IgD-negative memory B cell (primary cell): ENCODE results near the gene DLG1. TPM values are rescaled to one million over a fixed set of nuclear protein-coding genes. Genes with fewer than 3 reads are reported as not detected.

Experiments used
- H3K27ac Mint-ChIP-seq, 3 donors: one replicate each; pipeline ENCODE4 v1.8.0; 2020 to 2022; ENCODE audit warnings: mild to moderate bottlenecking in 3 of 3, mixed read lengths in 3 of 3, moderate library complexity in 1 of 3
- H3K27me3 Mint-ChIP-seq: one replicate; pipeline ENCODE4 v1.8.0; 2021; ENCODE audit warnings: mixed read lengths
- H3K36me3 Mint-ChIP-seq: one replicate; pipeline ENCODE4 v1.8.0; 2020; ENCODE audit warnings: mild to moderate bottlenecking, mixed read lengths
- H3K4me1 Mint-ChIP-seq, 3 donors: one replicate each; pipeline ENCODE4 v1.8.0; 2020 to 2022; ENCODE audit warnings: mixed read lengths in 3 of 3, mild to moderate bottlenecking in 1 of 3
- H3K4me3 Mint-ChIP-seq, 4 donors: one replicate each; pipeline ENCODE4 v1.8.0; 2020 to 2022; ENCODE audit warnings: mild to moderate bottlenecking in 4 of 4, mixed read lengths in 4 of 4, moderate library complexity in 3 of 4
- H3K9me3 Mint-ChIP-seq, 3 donors: one replicate each; pipeline ENCODE4 v1.8.0; 2020 to 2021; ENCODE audit warnings: mixed read lengths in 3 of 3, mild to moderate bottlenecking in 1 of 3
- polyA plus RNA-seq: library from polyadenylated mRNA; unstranded; fragments of 300-500 nt; fragmentation: Illumina TruSeq; gene quantifications from one replicate; pipeline ENCODE4 v1.2.3, GENCODE V29; 2021

Gene DLG1
- polyA plus RNA-seq, 1 donor from 2014 or later = 28.6 TPM

GRCh38 chr3:197024881-197025735 lies 273.3 kb downstream of the DLG1 start:
- Mint-ChIP-seq H3K4me3 (peak overlapping the region in 2 of 4 donors; percentile 46 to 63), H3K27ac (peak overlapping the region in 1 of 3 donors; percentile 47), H3K9me3 (no peaks in the 10 kb centered on the region), H3K36me3 (no peaks in the 10 kb centered on the region), H3K27me3 (peaks cover 10% of the 10 kb centered on the region), H3K4me1 (peaks cover 6 to 17% (median 15%) of the 10 kb centered on the region in 3 donors)

- Mint-ChIP-seq H3K27me3 (peaks cover 9% of the 10 kb centered on the region), H3K27ac (peak overlapping the region in 1 of 3 donors; percentile 95), H3K36me3 (no peaks in the 10 kb centered on the region), H3K4me1 (peaks cover 6 to 17% (median 15%) of the 10 kb centered on the region in 3 donors), H3K9me3 (no peaks in the 10 kb centered on the region), H3K4me3 (peak overlapping the region in 3 of 4 donors; percentile 79 to 87 (median 80))
Measured at GRCh38 chr3:197023998-197024651, 274.3 kb downstream of the DLG1 start.

- Mint-ChIP-seq H3K36me3 (no peaks in the 10 kb centered on the region), H3K4me1 (peaks cover 6 to 17% (median 15%) of the 10 kb centered on the region in 3 donors), H3K27me3 (peaks cover 8% of the 10 kb centered on the region), H3K4me3 (peak overlapping the region; percentile 21 to 87 (median 80)), H3K27ac (peak overlapping the region; percentile 17 to 95 (median 74)), H3K9me3 (no peaks in the 10 kb centered on the region)
Measured at GRCh38 chr3:197023241-197023997, 275.0 kb downstream of the DLG1 start.

GRCh38 chr3:197022405-197023231 lies 275.8 kb downstream of the DLG1 start:
- Mint-ChIP-seq H3K4me1 (peaks cover 6 to 17% (median 15%) of the 10 kb centered on the region in 3 donors), H3K36me3 (peaks cover 1% of the 10 kb centered on the region), H3K9me3 (no peaks in the 10 kb centered on the region), H3K4me3 (peak overlapping the region; percentile 21 to 87 (median 80)), H3K27me3 (peaks cover 8% of the 10 kb centered on the region), H3K27ac (peak overlapping the region; percentile 17 to 95 (median 74))

GRCh38 chr3:197021729-197022404 lies 276.5 kb downstream of the DLG1 start:
- H3K4me1 Mint-ChIP-seq = peaks cover 6 to 17% (median 15%) of the 10 kb centered on the region in 3 donors
- H3K4me3 Mint-ChIP-seq = peak overlapping the region in 2 of 4 donors; percentile 39 to 87
- no peaks in the 10 kb centered on the region for H3K9me3 Mint-ChIP-seq
- peak overlapping the region in 2 of 3 donors; percentile 17 to 84 for H3K27ac Mint-ChIP-seq
- H3K27me3 Mint-ChIP-seq = peaks cover 8% of the 10 kb centered on the region
- peaks cover 1% of the 10 kb centered on the region for H3K36me3 Mint-ChIP-seq

- Mint-ChIP-seq H3K4me1 (peaks cover 6 to 17% (median 15%) of the 10 kb centered on the region in 3 donors), H3K9me3 (no peaks in the 10 kb centered on the region), H3K27me3 (peaks cover 8% of the 10 kb centered on the region), H3K4me3 (peak overlapping the region in 1 of 4 donors; percentile 41), H3K36me3 (peaks cover 1% of the 10 kb centered on the region), H3K27ac (no peak overlapping the region)
Measured at GRCh38 chr3:197021231-197021630, 277.2 kb downstream of the DLG1 start.

- Mint-ChIP-seq H3K9me3 (no peaks in the 10 kb centered on the region), H3K27me3 (peaks cover 6% of the 10 kb centered on the region)
Measured at GRCh38 chr3:197019535-197019934, 278.9 kb downstream of the DLG1 start.

GRCh38 chr3:197019021-197019420 lies 279.4 kb downstream of the DLG1 start:
- Mint-ChIP-seq H3K4me1 (peaks cover 6 to 17% (median 15%) of the 10 kb centered on the region in 3 donors), H3K27ac (no peak overlapping the region), H3K4me3 (no peak overlapping the region), H3K36me3 (peaks cover 1% of the 10 kb centered on the region), H3K9me3 (peaks cover 0 to 2% (median 0%) of the 10 kb centered on the region in 3 donors), H3K27me3 (peaks cover 6% of the 10 kb centered on the region)

More at GRCh38 chr3:197019535-197019934, 278.9 kb downstream of the DLG1 start:
- Mint-ChIP-seq H3K4me3 (no peak overlapping the region), H3K36me3 (peaks cover 1% of the 10 kb centered on the region), H3K4me1 (peaks cover 6 to 17% (median 15%) of the 10 kb centered on the region in 3 donors), H3K27ac (no peak overlapping the region)

- Mint-ChIP-seq H3K36me3 (peaks cover 1% of the 10 kb centered on the region), H3K4me1 (peaks cover 0 to 3% (median 1%) of the 10 kb centered on the region in 3 donors), H3K4me3 (no peak overlapping the region), H3K27me3 (peaks cover 2% of the 10 kb centered on the region), H3K9me3 (peaks cover 0 to 2% (median 0%) of the 10 kb centered on the region in 3 donors), H3K27ac (no peak overlapping the region)
Measured at GRCh38 chr3:197017003-197017402, 281.4 kb downstream of the DLG1 start.

- Mint-ChIP-seq H3K36me3 (peaks cover 1% of the 10 kb centered on the region), H3K4me3 (no peak overlapping the region), H3K27ac (no peak overlapping the region), H3K27me3 (peaks cover 2% of the 10 kb centered on the region), H3K4me1 (peaks cover 0 to 1% (median 0%) of the 10 kb centered on the region in 3 donors), H3K9me3 (peaks cover 0 to 2% (median 0%) of the 10 kb centered on the region in 3 donors)
Measured at GRCh38 chr3:197015790-197016736, 282.3 kb downstream of the DLG1 start.

- Mint-ChIP-seq H3K27ac (no peak overlapping the region), H3K9me3 (peaks cover 0 to 2% (median 0%) of the 10 kb centered on the region in 3 donors), H3K4me1 (peaks cover 0 to 1% (median 0%) of the 10 kb centered on the region in 3 donors), H3K4me3 (no peak overlapping the region), H3K36me3 (peaks cover 1% of the 10 kb centered on the region), H3K27me3 (peaks cover 2% of the 10 kb centered on the region)
Measured at GRCh38 chr3:197014942-197015575, 283.4 kb downstream of the DLG1 start.

- H3K27ac Mint-ChIP-seq = no peak overlapping the region
- H3K36me3 Mint-ChIP-seq = peaks cover 1% of the 10 kb centered on the region
- H3K4me1 Mint-ChIP-seq = peaks cover 0 to 1% (median 0%) of the 10 kb centered on the region in 3 donors
- H3K27me3 Mint-ChIP-seq = no peaks in the 10 kb centered on the region
- no peak overlapping the region for H3K4me3 Mint-ChIP-seq
- peaks cover 0 to 2% (median 0%) of the 10 kb centered on the region in 3 donors for H3K9me3 Mint-ChIP-seq
Measured at GRCh38 chr3:197014024-197014423, 284.4 kb downstream of the DLG1 start.
